Subcutaneous abdominal adipose tissue (tissue), 5 donors: ENCODE data around the gene SERPIND1.

Experiments
- H3K27ac ChIP-seq: one replicate; pipeline ENCODE4 v1.7.0; 2013; ENCODE audit warnings: low read depth, mild to moderate bottlenecking, inconsistent platforms, low read length, moderate library complexity
- H3K27me3 ChIP-seq, 5 donors: one replicate each; pipeline ENCODE4 v1.7.0; 2013; ENCODE audit warnings: low read length in 5 of 5, inconsistent platforms in 1 of 5; ENCODE audit not compliant: control insufficient read depth in 5 of 5, insufficient read depth in 4 of 5
- H3K36me3 ChIP-seq, 5 donors: one replicate each; pipeline ENCODE4 v1.7.0; 2013; ENCODE audit warnings: low read length in 5 of 5; ENCODE audit not compliant: control insufficient read depth in 5 of 5, insufficient read depth in 5 of 5
- H3K4me1 ChIP-seq, 5 donors: one replicate each; pipeline ENCODE4 v1.7.0; 2013; ENCODE audit warnings: low read length in 5 of 5, mild to moderate bottlenecking in 3 of 5, moderate library complexity in 1 of 5; ENCODE audit not compliant: control insufficient read depth in 5 of 5, insufficient read depth in 5 of 5
- H3K4me3 ChIP-seq, 5 donors: one replicate each; pipeline ENCODE4 v1.7.0; 2013; ENCODE audit warnings: low read length in 5 of 5, low read depth in 1 of 5
- H3K9ac ChIP-seq, 5 donors: one replicate each; pipeline ENCODE4 v1.7.0; 2013; ENCODE audit warnings: low read length in 5 of 5, mild to moderate bottlenecking in 4 of 5, moderate library complexity in 3 of 5
- H3K9me3 ChIP-seq, 5 donors: one replicate each; pipeline ENCODE4 v1.7.0; 2013; ENCODE audit warnings: low read length in 5 of 5; ENCODE audit not compliant: control insufficient read depth in 5 of 5
- donor health status: healthy.
- donor health status: healthy.
- donor health status: healthy.
- donor health status: healthy.
- donor health status: healthy.

Gene SERPIND1

DNA sequence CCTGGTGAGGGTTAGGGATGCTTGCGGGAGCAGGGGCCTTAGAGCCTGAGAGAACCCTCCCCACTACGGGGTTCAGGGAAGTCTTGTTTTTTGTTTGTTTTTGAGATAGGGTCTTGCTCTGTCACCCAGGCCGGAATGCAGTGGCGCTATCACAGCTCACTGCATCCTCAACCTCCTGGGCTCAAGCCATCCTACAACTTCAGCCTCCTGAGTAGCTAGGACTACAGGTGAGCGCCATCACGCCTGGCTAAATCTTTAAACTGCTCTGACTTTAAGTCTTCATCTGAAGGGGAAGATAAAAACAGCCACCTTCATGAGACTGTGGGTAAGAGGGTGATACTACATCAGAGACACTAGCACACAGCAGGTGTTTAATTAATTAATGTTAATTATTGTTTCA, 28.5 kb downstream of the SERPIND1 start:
- Histone ChIP-seq H3K36me3 (peaks cover 5 to 94% (median 85%) of the 10 kb centered on the region in 5 donors), H3K27ac (no peak overlapping the region), H3K9ac (no peak overlapping the region)

GRCh38 chr22:20802922-20803553, 29.1 kb downstream of the SERPIND1 start:
- H3K4me3 ChIP-seq, result no peak overlapping the region
- no peaks in the 10 kb centered on the region for H3K27me3 ChIP-seq
- no peaks in the 10 kb centered on the region for H3K9me3 ChIP-seq
- no peak overlapping the region for H3K9ac ChIP-seq
- H3K27ac ChIP-seq, result no peak overlapping the region
- no peaks in the 10 kb centered on the region for H3K4me1 ChIP-seq
- H3K36me3 ChIP-seq, result peaks cover 2 to 93% (median 81%) of the 10 kb centered on the region in 5 donors

More for the DNA sequence above, 28.5 kb downstream of the SERPIND1 start:
- H3K4me3 ChIP-seq, result no peak overlapping the region
- H3K9me3 ChIP-seq, result no peaks in the 10 kb centered on the region
- no peaks in the 10 kb centered on the region for H3K4me1 ChIP-seq
- H3K27me3 ChIP-seq, result no peaks in the 10 kb centered on the region

DNA sequence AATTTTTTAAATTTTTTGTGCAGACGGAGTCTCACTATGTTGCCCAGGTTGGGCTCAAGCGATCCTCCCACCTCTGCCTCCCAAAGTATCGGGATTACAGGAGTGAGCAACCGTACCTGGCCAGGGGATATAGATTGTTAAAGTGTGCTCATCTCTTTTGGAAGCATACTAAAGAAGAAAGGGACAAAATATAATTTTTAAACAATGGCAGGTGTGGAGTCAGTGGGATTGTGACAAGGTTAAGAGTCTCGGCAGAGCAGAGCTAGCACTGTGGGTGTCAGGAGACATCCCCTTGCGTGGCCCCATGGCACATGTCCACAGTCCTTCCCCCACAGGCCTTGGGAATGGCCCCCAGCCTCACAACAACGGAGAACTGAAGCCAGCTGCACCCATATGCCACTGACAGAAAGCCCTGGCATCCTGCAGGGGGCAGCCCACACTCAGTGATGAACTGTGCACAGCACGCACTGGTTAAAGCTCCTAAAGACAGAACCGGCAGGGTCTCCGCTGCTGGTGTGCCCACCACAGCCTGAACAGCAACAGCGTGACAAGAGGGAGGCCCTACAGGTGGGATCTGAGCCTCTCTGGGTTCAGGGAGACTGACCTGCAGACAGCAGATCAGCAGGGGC, 29.9 kb downstream of the SERPIND1 start:
- no peak overlapping the region for H3K27ac ChIP-seq
- no peaks in the 10 kb centered on the region for H3K27me3 ChIP-seq
- no peak overlapping the region for H3K9ac ChIP-seq
- peaks cover 2 to 90% (median 76%) of the 10 kb centered on the region in 5 donors for H3K36me3 ChIP-seq
- H3K9me3 ChIP-seq, result no peaks in the 10 kb centered on the region
- H3K4me3 ChIP-seq, result no peak overlapping the region
- no peaks in the 10 kb centered on the region for H3K4me1 ChIP-seq

GRCh38 chr22:20804650-20805049, 30.7 kb downstream of the SERPIND1 start:
- Histone ChIP-seq H3K27me3 (no peaks in the 10 kb centered on the region), H3K4me3 (no peak overlapping the region), H3K36me3 (peaks cover 2 to 90% (median 76%) of the 10 kb centered on the region in 5 donors), H3K4me1 (no peaks in the 10 kb centered on the region), H3K9ac (no peak overlapping the region), H3K27ac (no peak overlapping the region), H3K9me3 (no peaks in the 10 kb centered on the region)

DNA sequence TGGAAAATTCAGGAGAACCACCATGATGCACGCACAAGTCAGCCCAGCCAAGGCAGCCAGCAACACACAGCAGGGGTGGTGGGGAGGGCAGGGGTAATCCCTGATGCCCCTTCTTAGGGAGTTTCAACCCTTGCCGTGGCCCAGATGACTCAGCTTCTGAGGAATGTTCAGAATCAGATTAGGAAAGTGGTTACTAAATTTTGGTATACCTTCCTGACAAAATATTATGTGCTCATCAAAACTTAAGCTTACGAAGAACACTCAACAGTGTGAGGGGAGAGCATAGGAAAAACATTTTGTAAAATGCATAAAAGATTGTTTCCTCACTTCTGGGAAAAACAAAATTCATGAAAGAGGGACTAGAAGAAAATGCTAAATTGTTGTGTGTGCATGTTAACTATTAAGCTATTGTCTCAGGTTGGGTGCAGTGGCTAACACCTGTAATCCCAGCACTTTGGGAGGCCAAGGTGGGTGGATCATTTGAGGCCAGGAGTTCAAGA, 32.1 kb downstream of the SERPIND1 start:
- Histone ChIP-seq H3K9ac (no peak overlapping the region), H3K4me3 (no peak overlapping the region), H3K36me3 (peaks cover 2 to 95% (median 83%) of the 10 kb centered on the region in 5 donors), H3K27me3 (no peaks in the 10 kb centered on the region), H3K4me1 (no peaks in the 10 kb centered on the region), H3K9me3 (no peaks in the 10 kb centered on the region), H3K27ac (no peak overlapping the region)

DNA sequence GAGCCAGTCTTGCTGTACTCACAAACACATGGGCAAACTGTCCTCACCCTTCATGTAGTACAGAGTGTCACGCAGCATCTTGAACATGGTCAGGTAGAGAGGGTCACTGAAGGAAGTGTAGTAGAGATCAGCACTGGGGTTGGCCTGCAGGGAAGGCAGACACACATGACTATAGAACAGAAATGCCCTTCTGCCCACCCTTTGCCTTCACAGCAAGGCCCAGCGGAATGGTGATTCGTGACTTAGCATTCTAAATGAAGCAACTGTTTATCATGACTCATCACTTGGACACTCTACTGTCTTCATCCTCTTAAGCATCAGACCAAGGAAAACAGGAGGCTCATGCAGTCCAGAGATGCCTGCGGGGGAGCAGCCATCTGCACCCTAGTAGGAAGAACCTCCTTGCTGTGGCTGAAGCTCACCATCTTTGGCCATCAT, 33.4 kb downstream of the SERPIND1 start:
- Histone ChIP-seq H3K27me3 (no peaks in the 10 kb centered on the region), H3K4me3 (no peak overlapping the region), H3K9me3 (no peaks in the 10 kb centered on the region), H3K4me1 (no peaks in the 10 kb centered on the region), H3K27ac (no peak overlapping the region), H3K9ac (no peak overlapping the region), H3K36me3 (peaks cover 2 to 92% (median 79%) of the 10 kb centered on the region in 5 donors)

DNA sequence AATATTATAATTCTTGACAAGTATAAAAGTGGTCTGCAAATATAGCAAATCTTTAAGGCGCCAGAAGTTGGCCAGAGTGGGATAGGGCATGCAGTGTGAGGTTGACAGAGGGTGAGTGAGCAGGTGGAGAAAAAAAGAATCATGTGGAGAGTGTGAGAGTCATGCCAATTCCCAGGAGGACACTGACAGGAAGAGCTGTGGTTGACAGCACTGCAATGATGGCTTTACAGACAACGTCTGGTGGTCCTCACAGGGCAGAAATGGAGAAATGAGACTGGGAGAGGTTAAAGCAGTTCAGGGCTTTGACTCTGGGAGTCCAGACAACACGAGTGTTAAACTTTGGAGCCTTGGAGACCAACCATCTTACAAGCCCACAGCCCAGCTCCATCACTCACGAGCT, 34.9 kb downstream of the SERPIND1 start:
- Histone ChIP-seq H3K4me3 (no peak overlapping the region), H3K27me3 (no peaks in the 10 kb centered on the region), H3K27ac (no peak overlapping the region), H3K36me3 (peaks cover 2 to 89% (median 74%) of the 10 kb centered on the region in 5 donors), H3K4me1 (no peaks in the 10 kb centered on the region), H3K9ac (no peak overlapping the region), H3K9me3 (no peaks in the 10 kb centered on the region)

GRCh38 chr22:20809538-20810185, 35.7 kb downstream of the SERPIND1 start:
- Histone ChIP-seq H3K9me3 (no peaks in the 10 kb centered on the region), H3K36me3 (peaks cover 4 to 84% (median 71%) of the 10 kb centered on the region in 5 donors), H3K4me3 (no peak overlapping the region), H3K4me1 (no peaks in the 10 kb centered on the region), H3K27ac (no peak overlapping the region), H3K9ac (no peak overlapping the region), H3K27me3 (no peaks in the 10 kb centered on the region)

- H3K9ac ChIP-seq, result no peak overlapping the region
- H3K27me3 ChIP-seq, result no peaks in the 10 kb centered on the region
- peaks cover 4 to 79% (median 67%) of the 10 kb centered on the region in 5 donors for H3K36me3 ChIP-seq
- no peaks in the 10 kb centered on the region for H3K4me1 ChIP-seq
- H3K27ac ChIP-seq, result no peak overlapping the region
- H3K9me3 ChIP-seq, result no peaks in the 10 kb centered on the region
- H3K4me3 ChIP-seq, result no peak overlapping the region
These were observed 36.7 kb downstream of the SERPIND1 start for GRCh38 chr22:20810645-20811044.

GRCh38 chr22:20811171-20811570, 37.3 kb downstream of the SERPIND1 start:
- Histone ChIP-seq H3K36me3 (peaks cover 2 to 76% (median 63%) of the 10 kb centered on the region in 5 donors), H3K9me3 (no peaks in the 10 kb centered on the region), H3K27ac (no peak overlapping the region), H3K4me1 (no peaks in the 10 kb centered on the region), H3K4me3 (no peak overlapping the region), H3K9ac (no peak overlapping the region), H3K27me3 (no peaks in the 10 kb centered on the region)
